Gastroesophageal sphincter (tissue), 4 donors: Measurements from ENCODE around the gene KCND2. TPM values are rescaled to one million over a fixed set of nuclear protein-coding genes. Genes with fewer than 3 reads are reported as not detected.

ENCODE experiments used
- ATAC-seq: fragments of 150-250 bp; one replicate; pipeline ENCODE4 v1.9.1; 2016; ENCODE audit warnings: mild to moderate bottlenecking, moderate library complexity
- H3K27ac ChIP-seq, 4 donors: fragments of 200-600 bp; sonication (generic) in 3 of 4; 1 replicate in 3 of 4; 2 replicates in 1 of 4; pipeline ENCODE4 v1.5.1; 2016 to 2019
- H3K27me3 ChIP-seq: fragments of 200-600 bp; sonication (generic); one replicate; pipeline ENCODE4 v1.5.1; 2019
- H3K36me3 ChIP-seq, 2 donors: fragments of 200-600 bp; sonication (generic); one replicate each; pipeline ENCODE4 v1.5.1; 2019; ENCODE audit warnings: control low read depth in 1 of 2
- H3K4me1 ChIP-seq, 3 donors: fragments of 200-600 bp; sonication (generic); 1 replicate in 2 of 3; 2 replicates in 1 of 3; pipeline ENCODE4 v1.5.1; 2016 to 2019; ENCODE audit warnings: control low read depth in 2 of 3
- H3K4me3 ChIP-seq, 2 donors: fragments of 200-600 bp; sonication (generic); one replicate each; pipeline ENCODE4 v1.5.1; 2019; ENCODE audit warnings: mild to moderate bottlenecking in 1 of 2, moderate library complexity in 1 of 2
- H3K9me3 ChIP-seq, 3 donors: fragments of 200-600 bp; sonication (generic); one replicate each; pipeline ENCODE4 v1.5.1; 2017 to 2019; ENCODE audit warnings: control low read depth in 2 of 3
- EP300 ChIP-seq: sonication (generic); formaldehyde crosslinking; IDR thresholded peaks from one replicate; pipeline ENCODE4 v1.6.1; 2017; ENCODE audit warnings: antibody characterized with exemption, mild to moderate bottlenecking
- POLR2A ChIP-seq, 2 donors: fragments of 450-650 bp; IDR thresholded peaks; one replicate each; pipeline ENCODE4 v1.6.1; 2017; ENCODE audit warnings: antibody characterized with exemption in 2 of 2, mild to moderate bottlenecking in 2 of 2, moderate library complexity in 1 of 2
- POLR2AphosphoS5 ChIP-seq: sonication (generic); formaldehyde crosslinking; IDR thresholded peaks from one replicate; pipeline ENCODE4 v1.6.1; 2017; ENCODE audit warnings: antibody characterized with exemption
- WGBS, 2 donors: methylation state at CpG; one replicate each; pipeline ENCODE4 v1.1.5; 2018; ENCODE audit warnings: low coverage in 1 of 2; 5-methylcytosine and 5-hydroxymethylcytosine counted together
- total RNA-seq, 4 donors: library from RNA; depleted of rRNA; stranded (reverse); fragments of >200 nt; gene quantifications; one replicate each; pipeline ENCODE4 v1.1.0, GENCODE V29; 2016
- TF ChIP-seq, protein P1 (sequence below), 4 experiments: fragments of 200-600 bp in 2 of 4; fragments of 450-650 bp in 2 of 4; sonication (generic) in 1 of 4; IDR thresholded peaks; one replicate each; pipeline ENCODE4 v1.5.1; 2017 to 2019; ENCODE audit warnings: antibody characterized with exemption in 4 of 4, mild to moderate bottlenecking in 2 of 4, moderate library complexity in 2 of 4

KCND2 gene
- total RNA-seq, 4 donors from 2014 or later, result 0.40 to 0.93 (median 0.66) TPM

DNA sequence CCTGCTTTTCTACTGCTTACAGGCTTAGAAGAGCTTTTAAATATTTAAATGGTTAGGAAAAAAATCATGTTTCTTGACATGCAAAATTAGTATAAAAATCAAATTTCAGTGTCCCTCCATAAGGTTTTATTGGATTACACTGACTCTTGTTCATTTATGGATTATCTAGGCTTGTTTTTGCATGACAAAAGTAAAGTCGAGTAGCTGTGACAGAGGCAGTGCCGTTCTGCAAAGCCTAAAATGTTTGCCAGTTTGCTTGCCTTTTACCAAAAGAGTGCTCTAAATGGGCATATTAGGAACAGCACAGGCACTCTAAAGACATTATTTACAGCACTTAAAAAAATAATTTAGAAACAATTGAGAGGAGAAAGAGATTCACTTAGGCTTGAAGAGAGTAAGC is 445.4 kb downstream of the KCND2 start:
- H3K27ac ChIP-seq, result no peak overlapping the region
- TF ChIP-seq POLR2A (IDR thresholded peaks at IDR 0.05) (no peak), POLR2AphosphoS5 (no peak), EP300 (no peak)
- TF ChIP-seq, protein P1, sequence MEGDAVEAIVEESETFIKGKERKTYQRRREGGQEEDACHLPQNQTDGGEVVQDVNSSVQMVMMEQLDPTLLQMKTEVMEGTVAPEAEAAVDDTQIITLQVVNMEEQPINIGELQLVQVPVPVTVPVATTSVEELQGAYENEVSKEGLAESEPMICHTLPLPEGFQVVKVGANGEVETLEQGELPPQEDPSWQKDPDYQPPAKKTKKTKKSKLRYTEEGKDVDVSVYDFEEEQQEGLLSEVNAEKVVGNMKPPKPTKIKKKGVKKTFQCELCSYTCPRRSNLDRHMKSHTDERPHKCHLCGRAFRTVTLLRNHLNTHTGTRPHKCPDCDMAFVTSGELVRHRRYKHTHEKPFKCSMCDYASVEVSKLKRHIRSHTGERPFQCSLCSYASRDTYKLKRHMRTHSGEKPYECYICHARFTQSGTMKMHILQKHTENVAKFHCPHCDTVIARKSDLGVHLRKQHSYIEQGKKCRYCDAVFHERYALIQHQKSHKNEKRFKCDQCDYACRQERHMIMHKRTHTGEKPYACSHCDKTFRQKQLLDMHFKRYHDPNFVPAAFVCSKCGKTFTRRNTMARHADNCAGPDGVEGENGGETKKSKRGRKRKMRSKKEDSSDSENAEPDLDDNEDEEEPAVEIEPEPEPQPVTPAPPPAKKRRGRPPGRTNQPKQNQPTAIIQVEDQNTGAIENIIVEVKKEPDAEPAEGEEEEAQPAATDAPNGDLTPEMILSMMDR (IDR thresholded peaks at IDR 0.05), result no peak
- H3K36me3 ChIP-seq, result no peaks in the 10 kb centered on the region
- ATAC-seq, result no peak
- 67 to 82% methylated on average over 2 of the region's 2 CpGs for WGBS, 2 donors
- no peaks in the 10 kb centered on the region for H3K4me1 ChIP-seq
- no peaks in the 10 kb centered on the region for H3K9me3 ChIP-seq
- no peak overlapping the region for H3K4me3 ChIP-seq
- H3K27me3 ChIP-seq, result peaks cover 3% of the 10 kb centered on the region

GRCh38 chr7:120720317-120720716 is 447.3 kb downstream of the KCND2 start:
- TF ChIP-seq, protein P1 (IDR thresholded peaks at IDR 0.05), result no peak
- TF ChIP-seq POLR2A (IDR thresholded peaks at IDR 0.05) (no peak), POLR2AphosphoS5 (no peak), EP300 (no peak)
- no peak overlapping the region for H3K4me3 ChIP-seq
- H3K27ac ChIP-seq, result no peak overlapping the region
- H3K27me3 ChIP-seq, result peaks cover 3% of the 10 kb centered on the region
- WGBS, 2 donors, result 61 to 72% methylated on average over 2 of the region's 2 CpGs
- no peaks in the 10 kb centered on the region for H3K36me3 ChIP-seq
- ATAC-seq, result no peak
- H3K4me1 ChIP-seq, result no peaks in the 10 kb centered on the region
- H3K9me3 ChIP-seq, result no peaks in the 10 kb centered on the region

DNA sequence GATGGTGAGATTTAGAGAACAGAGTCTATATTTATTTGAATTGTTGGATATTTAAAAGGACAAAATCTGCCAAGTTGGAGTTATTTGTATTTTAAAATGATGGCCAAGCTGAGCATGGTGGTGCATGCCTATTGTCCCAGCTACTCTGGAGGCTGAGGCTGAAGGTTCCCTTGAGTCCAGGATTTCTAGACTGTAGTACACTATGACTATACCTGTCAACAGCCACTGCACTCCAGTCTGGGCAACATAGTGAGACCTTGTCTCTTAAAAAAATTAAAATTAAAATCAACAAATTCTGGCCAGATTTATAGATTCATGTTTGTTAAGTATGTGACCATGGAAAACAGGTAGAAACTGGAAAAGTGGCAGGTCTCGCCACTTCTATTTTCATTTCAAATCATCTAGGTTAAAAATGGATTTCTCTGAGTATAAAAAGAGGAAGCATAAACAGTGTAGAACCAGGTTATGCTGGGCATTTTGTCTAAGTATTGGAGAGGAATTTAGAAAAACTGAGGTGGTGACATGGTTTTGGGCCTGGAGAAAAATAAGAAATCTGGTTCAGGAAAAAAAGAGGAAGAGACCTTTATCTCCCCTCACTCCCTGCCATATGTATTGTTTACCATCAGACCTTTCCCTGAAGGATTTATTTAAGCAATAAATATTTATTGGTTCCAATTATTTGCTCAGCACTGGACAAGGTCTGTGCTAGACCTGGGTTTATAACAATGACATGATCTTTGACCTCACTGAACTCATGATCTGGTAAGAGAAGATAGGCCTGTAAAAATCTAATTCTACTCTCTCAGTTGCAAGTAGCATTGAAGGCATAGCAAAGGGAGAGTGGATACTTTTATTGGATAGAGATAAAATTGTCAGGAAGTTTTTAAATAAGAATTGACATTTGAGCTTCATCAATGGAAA is 450.8 kb downstream of the KCND2 start:
- H3K36me3 ChIP-seq, result no peaks in the 10 kb centered on the region
- H3K4me1 ChIP-seq, result no peaks in the 10 kb centered on the region
- TF ChIP-seq EP300, result no peak
- TF ChIP-seq POLR2AphosphoS5, result no peak
- TF ChIP-seq, protein P1 (IDR thresholded peaks at IDR 0.05), result no peak
- TF ChIP-seq POLR2A (IDR thresholded peaks at IDR 0.05), result no peak
- no peak for ATAC-seq
- no peaks in the 10 kb centered on the region for H3K27me3 ChIP-seq
- no peak overlapping the region for H3K27ac ChIP-seq
- 91 to 100% methylated on average over 1 of the region's 1 CpG for WGBS, 2 donors
- no peaks in the 10 kb centered on the region for H3K9me3 ChIP-seq
- no peak overlapping the region for H3K4me3 ChIP-seq

DNA sequence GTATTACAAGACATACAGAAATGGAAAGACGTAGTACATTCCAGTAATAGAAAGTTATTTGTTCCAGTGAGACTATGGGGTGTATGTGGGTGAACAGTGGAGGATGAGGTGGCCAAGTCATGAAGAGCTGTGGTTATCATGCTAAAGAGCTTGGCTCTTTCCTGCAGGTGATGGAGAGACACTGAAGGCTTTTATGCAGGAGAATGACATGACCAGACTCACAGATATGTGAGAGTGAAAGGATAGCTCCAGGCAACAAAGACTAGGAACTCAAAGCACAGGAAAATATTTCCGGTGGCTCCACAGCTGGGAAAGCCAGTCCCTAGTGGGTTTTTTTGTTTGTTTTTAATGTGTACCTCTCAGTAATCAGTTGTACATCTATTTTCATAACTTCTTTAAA is 451.5 kb downstream of the KCND2 start:
- no peak for TF ChIP-seq EP300
- no peak for TF ChIP-seq POLR2AphosphoS5
- TF ChIP-seq, protein P1 (IDR thresholded peaks at IDR 0.05), result no peak
- no peak for TF ChIP-seq POLR2A (IDR thresholded peaks at IDR 0.05)
- WGBS, 2 donors, result 61 to 76% methylated on average over 2 of the region's 2 CpGs
- Histone ChIP-seq H3K36me3 (no peaks in the 10 kb centered on the region), H3K4me1 (no peaks in the 10 kb centered on the region), H3K27ac (no peak overlapping the region), H3K27me3 (no peaks in the 10 kb centered on the region), H3K9me3 (no peaks in the 10 kb centered on the region), H3K4me3 (no peak overlapping the region)
- no peak for ATAC-seq

GRCh38 chr7:120724955-120725354 is 452.0 kb downstream of the KCND2 start:
- Histone ChIP-seq H3K4me1 (no peaks in the 10 kb centered on the region), H3K9me3 (no peaks in the 10 kb centered on the region), H3K36me3 (no peaks in the 10 kb centered on the region), H3K27ac (no peak overlapping the region), H3K4me3 (no peak overlapping the region), H3K27me3 (no peaks in the 10 kb centered on the region)
- no peak for TF ChIP-seq POLR2AphosphoS5
- TF ChIP-seq POLR2A (IDR thresholded peaks at IDR 0.05), result no peak
- TF ChIP-seq, protein P1 (IDR thresholded peaks at IDR 0.05), result no peak
- WGBS, 2 donors, result 53 to 73% methylated on average over 2 of the region's 2 CpGs
- no peak for ATAC-seq
